ENCODE results near the gene BPIFB3.

The BPIFB3 gene

DNA sequence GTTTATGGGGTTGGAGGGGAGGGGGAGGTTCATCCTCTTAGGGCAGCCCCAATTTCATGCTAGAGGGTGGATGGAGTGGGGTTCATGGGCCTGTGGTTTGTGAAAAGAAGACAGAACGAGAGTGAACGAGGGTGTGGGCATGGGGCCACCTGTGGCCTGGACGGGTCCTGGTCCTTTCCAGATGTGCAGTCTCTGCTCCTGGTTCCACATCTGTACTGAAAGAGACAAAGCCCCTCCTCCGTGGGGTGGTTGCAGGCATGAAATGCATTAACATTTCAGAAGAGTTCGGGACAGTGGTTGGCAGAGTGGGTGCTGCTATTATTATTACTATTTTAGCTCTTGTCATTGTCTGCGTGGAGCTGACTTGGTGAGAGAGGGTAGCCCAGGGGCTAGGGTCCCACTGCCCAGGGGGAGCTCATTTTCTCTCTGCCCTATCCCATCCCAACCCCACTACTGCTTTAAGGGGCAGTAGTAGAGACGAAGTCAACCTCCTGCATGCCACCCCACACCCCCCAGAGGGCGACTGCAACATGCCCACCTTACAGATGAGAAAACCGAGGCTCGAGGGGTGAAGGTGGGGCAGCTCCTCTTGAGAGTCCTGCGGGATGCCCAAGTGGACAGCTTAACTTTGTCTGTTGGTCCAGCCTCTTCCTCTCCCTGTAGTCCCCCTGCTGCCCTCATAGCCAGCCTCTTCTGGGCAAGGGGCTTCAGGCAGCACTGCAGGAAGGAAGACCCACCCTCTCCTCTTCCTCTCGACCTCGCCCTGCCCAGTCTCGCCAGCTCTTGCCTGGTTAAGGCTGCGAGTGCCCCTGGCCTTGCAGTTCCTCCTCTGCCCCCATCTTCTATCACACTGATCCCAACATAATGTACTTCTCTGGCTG is 37.8 kb upstream of the BPIFB3 start:
- no peak for DNase-seq

DNA sequence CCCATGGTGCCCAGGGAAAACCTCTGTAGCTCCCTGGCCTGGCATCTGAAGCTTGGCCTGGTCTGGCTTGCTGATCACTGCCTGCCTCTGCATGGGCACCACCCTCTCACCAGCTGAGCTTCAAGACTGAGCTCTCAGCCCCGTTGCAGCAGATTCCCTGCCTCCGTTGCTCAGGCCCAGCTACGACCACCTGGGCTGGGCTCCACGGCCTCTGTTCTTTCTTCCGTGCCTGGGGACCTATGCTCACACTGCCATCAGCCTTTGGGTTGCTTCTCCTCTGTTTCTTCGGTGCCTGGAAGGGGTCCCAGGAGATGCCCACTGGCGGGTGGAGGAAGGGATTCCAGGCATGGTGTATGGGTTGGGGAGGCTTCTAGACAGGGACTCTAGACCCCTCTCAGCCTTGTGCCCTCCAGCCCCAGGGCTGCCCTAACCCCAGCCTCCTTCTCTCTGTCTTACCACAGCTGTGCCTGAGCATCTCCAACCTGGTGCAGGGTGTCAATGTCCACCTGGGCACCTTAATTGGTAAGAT is 37.1 kb upstream of the BPIFB3 start:
- DNase-seq, result no peak

DNA sequence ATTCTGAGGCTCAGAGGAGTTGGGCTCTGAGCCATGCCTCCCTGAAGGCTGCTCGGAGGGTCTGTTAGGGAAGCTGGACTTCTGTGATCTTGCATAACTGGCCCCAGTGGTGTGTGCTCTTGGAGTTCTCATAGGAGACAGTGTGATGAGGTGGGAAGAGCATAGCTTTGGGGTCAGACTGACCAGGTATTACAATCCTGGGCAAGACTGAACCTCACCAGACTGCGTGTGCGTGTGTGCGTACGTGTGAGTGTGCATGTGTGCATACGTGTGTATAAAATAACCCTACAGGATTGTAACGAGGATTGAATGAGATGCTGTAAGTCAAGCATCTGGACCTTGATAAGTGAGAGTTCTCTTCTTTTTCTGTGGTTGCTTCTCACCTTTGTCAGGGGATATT is 36.2 kb upstream of the BPIFB3 start:
- DNase-seq, result no peak

DNA sequence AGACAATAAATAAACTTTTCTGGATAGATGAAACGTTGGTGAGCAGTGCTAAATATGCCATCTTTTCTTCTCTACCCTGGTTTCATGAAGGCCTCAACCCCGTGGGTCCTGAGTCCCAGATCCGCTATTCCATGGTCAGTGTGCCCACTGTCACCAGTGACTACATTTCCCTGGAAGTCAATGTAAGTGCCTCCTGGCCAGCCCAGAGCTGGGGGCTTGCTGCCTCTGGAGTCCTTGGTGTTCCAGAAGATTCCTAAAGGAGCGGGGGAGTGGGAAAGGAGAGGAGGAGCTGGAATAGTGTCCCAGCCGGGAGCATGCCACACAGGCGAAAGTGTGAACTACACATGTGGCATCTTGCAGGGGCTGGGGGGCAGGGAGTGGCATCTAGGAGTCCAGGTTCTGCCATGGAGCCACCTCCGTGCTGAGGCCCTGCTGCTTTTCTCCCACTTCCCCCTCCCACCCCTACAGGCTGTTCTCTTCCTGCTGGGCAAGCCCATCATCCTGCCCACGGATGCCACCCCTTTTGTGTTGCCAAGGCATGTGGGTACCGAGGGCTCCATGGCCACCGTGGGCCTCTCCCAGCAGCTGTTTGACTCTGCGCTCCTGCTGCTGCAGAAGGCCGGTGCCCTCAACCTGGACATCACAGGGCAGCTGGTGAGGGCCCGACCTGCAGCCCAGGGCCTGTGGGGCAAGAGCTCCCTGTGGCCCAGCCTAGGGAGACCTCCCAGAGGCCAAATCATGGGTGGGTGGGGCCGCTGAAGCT is 35.4 kb upstream of the BPIFB3 start:
- DNase-seq, result no peak

DNA sequence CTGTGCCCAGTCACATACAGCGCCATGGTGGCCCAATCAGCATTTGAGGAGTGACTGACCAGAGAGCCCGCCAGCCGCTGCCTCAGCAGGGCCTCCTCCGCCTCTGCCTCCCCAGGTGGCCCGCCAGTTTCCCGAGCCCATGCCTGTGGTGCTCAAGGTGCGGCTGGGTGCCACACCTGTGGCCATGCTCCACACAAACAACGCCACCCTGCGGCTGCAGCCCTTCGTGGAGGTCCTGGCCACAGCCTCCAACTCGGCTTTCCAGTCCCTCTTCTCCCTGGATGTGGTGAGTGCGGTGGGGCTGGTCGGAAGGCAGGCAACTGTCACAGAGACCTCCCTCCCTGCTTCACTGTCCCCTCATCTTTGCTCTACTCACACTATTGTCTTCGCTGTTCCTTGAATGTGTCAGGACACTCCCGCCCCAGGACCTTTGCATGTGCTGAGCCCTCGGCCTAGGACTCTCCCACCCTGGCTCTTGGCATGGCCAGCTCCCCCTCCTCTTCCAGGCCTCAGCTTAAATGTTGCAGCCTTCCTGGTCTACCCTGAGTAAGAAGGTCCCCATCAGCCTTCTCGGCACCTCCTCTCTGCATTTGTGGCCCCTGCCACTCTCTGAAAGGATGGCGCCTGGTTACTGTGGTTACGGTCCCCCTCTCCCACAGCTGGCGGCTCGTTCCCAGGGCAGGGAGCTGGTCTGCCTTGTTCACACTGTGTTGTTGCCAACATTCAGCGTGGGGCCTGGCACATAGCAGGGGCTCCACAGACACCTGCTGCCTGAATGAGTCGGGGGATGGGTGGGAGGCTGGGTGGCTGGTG is 34.0 kb upstream of the BPIFB3 start:
- no peak for DNase-seq

DNA sequence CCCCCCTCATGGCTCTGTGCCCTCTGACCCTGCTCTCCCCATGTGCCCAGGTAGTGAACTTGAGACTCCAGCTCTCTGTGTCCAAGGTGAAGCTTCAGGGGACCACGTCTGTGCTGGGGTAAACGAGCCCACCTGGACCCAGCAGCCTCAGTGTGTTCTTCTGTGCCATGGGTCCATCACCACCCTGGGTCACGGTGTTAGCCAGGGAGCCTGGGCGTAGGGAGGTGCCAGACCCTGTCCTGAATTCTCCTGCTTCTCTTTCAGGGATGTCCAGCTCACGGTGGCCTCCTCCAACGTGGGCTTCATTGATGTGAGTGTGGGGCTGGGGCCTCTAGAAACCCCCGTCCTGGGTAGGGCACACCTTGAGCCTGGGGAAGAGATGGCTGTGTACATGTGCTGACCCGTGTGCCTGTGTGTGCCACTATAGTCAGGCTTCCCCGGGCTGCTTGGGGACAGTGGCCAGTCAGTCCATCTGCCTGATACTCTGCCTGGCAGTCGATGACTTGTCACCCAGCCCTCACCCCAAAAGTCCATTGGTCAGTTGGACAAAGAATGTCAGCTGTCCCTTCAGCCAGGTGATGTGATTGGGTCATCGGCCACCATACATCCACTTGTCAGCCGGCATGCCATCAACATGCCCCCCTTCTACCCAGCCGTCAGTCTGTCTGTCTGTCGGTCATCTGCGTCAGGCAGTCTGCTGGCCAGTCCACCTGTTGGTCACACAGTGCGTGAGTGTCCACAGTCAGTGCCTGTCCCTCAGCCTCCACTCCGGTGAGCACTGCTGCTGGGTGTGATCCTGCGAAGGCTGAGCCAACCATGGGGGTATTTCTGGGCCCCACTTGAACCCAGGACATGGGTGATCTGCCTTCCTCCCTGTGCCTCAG is 33.2 kb upstream of the BPIFB3 start:
- no peak for DNase-seq

DNA sequence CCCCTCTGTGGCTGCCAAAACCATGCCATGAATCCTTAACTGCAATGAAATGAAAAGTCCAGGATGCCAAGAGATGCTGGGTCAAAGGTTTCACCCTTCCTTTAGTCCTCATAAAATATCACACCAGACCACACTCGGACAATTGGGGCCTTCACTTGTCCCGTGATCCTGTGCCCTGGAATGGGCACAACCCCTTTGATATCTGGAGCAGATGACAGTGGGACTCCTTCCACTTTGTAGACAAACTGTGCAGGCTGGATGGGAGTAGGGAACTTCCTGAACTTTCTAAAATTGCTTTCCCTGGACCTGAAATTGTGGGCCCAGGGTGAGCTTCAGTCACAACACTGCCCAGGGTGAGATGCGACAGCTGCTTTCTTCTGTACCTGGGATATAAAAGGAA is 31.8 kb upstream of the BPIFB3 start:
- DNase-seq, result no peak

DNA sequence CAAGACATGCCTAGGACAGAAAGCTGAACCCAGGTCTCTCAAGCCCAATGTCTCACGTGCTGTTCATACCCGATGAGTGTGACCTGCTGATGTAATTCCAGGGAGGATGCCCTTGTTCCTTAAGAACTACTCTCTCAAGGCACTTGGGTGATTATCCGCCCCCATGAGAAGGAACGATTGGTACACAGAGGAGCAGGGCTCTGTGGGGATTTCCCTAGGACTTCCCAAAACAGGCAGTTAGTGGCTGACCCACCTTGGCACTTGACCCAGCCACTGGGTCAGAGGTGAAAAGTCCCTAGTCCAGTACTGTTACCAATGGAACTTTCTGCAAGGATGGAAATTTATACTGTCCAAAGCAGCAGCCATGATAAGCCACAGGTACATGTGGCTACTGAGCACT is 31.4 kb upstream of the BPIFB3 start:
- no peak for DNase-seq

DNA sequence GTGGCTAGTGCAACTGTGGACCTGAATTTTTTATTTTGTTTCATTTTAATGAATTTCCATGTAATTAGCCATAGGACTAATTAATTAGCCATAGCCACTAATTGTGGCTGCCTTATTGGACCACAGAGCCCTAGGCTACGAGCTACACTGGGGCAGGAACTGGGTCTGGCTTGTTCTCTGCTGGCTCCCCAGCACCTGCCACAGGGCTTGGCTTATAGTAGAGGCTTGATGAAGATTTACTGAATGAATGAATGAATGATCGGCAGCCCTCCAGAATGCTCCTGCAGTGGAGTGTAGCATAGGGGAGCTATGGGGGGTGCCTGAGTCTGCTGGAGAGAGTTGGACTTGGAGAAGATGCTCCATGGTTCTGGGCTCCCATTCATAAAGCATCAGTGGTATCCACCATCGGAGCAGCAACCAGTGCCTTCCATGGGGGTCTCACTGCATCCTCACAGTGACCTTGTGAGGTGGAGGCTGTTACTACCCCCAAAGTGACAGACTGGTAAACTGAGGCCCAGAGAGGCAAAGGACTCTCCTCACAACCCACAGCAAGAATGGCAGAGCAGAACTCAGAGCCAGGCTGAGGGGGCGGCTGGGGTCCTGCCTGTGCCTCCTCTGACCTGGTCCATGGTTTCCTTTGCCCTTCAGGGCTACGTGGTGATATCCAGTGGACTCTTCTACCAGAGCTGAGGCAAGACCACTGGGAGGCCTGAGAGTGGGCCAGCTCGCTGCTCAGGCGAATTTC is 30.8 kb upstream of the BPIFB3 start:
- DNase-seq, result no peak

DNA sequence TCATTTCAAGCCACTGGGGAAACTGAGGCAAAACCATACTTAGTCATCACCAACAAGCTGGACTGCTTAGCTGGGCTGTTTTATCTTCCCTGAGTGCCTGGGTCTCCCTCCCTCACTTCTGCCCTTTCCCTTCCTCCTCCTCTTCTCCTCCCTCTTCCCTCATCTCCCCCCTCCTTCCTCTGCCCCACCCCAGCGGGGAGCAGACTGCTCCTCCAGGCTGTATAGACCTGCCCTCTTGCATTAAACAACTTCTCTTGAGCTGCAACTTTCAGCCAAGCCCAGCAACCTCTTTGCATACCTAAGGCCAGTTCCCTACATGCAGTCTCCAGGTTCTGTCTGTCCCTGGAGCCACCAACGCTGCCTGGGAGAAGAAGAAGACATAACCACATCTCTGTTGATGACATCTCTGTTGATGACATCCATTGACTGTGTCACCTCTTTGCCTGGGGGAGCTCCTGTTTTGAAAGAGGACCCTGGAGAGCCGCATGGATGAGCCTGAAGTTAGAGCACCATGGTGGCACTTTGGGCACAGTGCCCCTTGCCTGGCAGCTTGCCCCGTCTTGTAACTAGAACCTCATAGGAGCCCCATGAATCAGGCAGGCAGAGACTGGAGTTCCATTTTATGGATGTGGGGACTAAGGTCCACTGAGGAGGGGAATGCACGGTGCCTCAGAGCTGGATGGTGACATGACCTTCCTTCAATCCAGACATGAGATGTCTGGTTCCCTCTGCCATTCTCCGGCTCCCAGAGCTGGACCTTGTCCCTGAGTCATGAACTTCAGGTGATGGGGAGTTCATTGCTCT is 30.1 kb upstream of the BPIFB3 start:
- DNase-seq, result no peak

DNA sequence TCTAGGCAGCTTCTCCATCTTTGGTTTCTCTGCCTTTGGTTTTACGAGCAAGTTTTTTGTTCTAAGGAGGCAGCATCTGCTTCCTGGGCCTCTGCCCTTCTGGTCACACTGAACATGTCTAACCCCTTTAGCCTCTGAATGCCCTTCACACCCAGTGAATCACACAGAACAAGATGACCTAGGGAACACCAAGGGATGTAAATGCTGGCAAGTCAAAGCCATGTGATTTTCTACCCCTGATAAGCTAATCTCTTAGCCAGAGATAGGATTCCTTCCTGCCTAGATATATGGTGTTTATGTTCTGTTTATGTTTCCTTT is 29.5 kb upstream of the BPIFB3 start:
- DNase-seq, result no peak

DNA sequence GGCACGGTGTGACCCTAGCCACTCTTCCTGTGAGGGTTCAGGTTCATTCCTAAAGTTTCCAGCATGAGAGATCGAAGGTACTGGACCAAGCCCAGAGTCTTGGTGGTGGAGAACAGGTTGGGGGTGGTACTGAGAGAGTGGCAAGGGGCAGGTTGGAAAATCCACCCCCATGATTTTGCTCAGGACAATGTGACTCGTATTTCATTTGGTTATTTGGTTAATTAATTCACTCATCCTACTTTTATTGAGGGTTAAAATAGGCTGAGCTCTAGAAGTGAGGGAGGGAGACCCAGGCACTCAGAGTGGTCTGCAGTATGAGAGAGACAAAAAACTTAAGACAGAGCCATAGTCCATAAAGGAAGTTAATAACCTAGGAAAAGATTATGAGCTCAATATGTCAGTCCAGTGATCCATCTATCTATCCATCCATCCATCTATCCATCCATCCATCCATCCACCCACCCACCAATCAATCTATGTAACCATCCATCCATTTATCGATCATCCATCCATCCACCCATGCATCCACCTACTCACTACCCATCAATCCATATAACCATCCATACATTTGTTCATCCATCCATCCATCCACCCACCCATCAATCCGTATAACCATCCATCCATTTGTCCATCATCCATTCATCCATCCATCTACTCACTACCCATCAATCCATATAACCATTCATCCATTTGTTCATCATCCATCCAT is 28.9 kb upstream of the BPIFB3 start:
- no peak for DNase-seq

DNA sequence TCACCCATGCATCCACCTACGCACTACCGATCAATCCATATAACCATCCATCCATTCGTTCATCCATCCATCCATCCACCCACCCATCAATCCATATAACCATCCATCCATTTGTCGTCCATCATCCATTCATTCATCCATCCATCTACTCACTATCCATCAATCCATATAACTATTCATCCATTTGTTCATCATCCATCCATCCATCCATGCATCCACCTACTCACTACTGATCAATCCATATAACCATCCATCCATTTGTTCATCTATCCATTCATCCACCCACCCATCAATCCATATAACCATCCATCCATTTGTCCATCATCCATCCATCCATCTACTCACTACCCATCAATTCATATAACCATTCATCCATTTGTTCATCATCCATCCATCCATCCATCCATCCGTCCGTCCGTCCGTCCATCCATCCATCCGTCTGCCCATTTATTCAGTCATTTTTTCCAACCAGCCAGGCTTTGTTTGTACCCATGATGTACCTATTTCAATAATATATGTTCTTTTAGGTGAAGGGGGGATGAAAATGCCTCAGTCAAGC is 28.3 kb upstream of the BPIFB3 start:
- no peak for DNase-seq

DNA sequence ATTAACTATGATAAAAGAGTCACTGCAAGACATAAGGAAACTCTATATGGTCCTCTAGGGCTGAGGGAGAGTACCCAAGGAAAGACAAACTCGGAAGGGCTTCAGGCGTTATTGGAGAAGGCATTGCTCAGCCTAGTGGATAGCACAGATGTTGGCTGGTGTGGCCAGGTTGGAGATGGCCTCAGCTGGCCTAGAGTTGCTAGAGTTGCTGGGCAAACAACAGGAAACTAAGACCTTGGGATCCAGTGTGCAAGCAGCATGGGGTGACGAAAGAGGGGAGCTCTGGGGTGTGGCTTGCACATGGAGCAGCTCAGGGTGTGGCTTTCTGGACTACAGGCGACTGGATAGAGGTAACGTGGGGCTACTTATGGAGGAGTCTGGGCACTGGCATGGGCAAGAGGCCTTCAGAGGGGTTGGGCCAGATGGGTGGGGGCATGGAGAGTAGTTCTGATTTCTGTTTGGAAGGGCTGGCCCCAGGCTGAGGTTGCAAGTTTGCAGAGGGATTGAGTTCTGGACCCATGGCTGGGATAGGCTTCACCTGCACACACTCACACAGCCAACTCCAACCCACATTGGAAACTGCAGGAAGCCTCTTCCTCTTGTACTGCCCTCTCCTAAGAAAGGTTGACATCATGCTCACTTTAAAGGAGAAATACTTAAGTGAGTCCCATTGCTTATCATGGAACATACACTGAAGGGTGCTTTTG is 27.5 kb upstream of the BPIFB3 start:
- no peak for DNase-seq

DNA sequence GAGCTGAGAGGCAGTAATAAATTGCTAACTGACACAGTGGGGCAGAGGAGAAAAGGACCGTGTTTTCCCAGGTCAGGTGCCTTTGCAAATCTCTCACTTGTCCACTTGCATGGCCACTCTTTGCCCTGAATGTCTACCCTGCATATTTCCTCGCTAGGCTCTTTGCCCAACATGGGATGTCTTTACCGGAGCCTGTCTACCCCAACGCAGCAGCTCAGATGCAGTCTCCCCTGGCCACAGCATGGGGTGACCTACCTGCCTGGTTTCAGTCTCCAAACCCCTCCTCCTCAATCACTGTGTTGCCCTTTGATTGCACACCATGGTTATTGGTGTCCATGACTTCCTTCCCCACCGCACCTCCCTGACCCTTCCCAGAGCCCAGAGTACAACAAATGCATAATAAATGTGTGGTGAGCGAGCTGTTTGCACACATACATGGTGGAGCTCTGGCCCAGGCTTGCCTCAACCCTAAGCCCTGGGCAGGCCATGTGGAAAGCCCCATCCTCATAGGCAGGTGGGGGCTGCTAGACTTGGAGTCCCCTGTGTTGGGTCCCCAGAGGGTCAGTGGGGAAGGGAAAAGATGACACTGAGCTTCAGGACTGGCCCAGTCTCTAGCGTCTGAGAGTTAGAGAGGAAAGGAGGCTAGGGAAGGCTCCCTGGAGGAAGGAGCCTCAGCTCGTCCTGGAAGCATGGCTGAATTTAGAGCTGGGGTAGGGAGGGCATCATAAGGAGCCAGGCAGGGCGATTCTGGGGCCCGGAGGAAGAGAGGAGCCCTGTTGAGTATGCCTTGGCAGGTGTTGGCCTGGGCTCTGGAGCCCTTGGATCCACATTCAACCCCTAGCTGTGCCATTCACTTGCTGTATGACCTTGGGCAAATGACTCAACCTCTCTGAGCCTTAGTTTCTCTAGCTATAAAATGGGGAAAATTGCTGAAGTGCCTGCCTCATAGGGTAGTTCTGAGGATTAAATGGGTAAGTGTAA is 26.6 kb upstream of the BPIFB3 start:
- DNase-seq, result no peak

DNA sequence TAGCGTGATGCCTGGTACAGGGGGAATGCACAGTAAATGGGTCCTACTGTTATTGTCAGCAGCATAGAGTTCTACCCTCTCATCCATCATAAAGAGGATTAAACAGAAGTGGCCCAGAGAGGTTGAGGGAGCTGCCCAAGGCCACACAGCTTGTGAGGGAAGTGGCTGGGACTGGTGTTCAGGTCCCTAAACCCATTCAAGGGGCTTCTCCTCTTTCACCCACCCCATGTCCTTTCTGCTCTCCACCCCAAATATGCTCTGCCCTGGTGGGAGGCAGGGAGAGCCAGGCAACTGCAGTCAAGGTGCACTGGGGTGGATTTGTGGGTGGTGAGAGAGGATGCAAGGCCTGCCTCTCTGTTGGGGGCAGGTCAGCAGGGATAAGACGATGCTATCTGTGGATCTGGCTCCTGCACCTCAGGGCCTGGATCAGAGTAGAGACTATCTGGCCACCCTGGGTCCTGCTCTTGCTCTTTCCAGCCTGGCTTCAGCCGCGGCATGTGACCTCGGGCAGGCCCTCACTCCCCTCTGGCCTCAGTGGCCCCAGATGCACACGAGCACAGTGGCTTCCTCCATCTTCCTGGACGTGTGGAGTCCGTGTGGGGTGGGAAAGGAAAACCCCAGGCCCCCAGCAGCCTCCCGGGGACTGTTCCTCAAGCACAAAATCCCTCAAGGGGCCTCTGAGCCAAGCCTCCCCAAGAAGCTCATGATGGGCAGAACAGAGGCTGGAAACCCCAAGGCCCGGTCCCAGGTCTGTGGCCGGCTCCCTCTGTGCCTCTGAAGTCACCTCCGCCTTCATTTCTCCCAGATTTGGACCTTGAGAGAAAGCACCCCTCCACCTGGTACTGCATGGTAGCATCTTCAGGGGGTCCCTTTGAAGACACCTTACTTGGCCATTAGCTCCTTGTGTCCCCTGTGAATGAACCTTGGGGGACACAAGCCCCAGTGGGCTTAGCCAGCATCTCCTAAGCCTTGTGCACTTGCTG is 25.6 kb upstream of the BPIFB3 start:
- DNase-seq, result no peak
